CD4-positive, alpha-beta T cell treated with Interleukin-17A for 1 hour (primary cell): Measurements from ENCODE around the gene PAQR4.

Source experiments
- DNase-seq: peaks from one replicate; pipeline ENCODE4 v3.0.0-alpha.2; 2020

The PAQR4 gene

DNA sequence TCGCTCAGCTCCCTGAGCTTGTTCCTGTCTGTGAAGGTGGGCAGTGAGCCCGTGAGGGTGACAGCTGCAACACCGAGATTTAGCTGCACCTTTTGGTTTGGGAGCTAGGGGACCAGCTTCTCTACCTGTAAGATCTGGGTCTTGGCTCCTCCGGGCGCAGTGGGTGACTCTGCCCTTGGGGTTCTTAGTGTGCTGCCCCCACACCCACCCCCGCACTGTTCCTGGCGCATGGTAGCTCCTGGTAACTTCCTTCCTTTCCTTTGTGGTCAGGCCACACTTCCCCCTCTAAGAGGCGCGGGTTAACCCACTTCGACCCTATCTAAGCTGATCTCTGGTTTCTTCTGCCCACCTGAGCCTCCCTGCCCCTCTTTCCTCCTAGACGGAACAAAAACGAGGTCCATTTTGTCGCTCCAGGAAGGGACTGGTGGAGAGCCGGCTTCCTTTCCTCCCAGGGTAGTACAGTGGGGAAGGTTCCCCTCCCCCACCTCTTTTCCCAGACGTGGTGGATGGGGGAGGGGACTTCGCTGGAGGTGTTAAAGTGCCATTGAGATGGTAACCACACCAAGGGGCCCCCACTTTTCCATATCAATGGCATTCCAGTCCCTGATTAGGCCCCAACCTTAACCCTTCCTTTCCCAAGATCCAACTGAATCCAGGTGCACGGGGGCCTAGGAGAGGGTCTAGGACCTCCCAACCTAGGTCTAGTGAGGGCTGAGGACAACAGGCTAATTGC lies 39.0 kb downstream of the PAQR4 start:
- peak; percentile 32 for DNase-seq

DNA sequence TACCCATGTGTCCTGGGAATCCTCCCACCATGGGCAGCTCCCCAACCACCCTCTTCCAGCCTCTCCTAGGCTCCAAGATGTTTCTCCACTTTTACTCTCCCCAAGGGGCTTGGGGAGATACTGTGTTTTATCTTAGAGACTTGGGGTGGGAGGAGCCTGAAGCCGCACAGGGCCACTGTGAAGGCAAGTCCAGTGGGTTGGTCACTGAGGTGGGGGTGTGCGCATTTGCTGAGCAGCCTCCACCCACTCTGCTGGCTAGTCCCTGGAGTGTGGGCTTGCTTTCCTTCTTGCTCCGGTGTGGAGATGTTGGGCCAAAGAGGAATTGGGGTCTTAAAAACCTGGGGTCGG lies 39.5 kb downstream of the PAQR4 start:
- DNase-seq: no peak

DNA sequence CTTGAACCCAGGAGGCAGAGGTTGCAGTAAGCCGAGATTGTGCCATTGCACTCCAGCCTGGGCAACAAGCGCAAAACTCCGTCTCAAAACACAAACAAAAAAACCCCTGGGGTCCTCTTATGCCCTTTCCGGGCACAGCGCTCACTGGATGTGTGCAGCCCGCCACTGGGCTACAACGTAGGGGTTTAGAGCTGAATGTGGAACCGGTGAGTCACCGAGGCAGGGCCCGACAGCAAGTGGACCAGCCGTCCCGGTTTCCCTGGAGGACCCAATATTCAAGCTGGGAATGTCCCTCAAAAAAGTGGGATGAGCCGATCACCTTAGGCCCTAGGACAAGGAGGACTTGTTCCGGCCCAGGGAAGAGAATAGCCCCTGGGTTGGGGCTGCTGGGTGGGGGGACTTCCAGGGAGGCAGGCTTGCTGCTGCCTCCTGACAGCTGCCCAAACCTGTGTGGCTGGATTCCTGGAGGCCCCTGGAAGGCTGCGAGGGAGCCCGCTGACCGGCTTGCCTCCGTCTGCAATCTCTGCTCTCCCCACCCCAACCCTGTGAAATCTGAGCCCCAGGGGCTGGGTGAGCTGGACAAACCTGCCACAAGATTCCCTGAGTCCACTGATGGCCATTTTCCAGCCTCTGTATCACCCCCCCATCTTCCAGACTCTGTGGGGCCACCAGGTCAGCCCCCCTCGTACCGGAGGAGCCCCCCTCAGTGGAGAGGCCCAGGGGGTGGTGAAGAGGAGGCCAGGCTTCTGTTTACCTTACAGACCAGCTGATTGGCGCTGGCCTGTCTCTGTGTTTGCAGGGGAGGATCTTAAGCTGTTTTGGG lies 40.6 kb downstream of the PAQR4 start:
- no peak for DNase-seq

DNA sequence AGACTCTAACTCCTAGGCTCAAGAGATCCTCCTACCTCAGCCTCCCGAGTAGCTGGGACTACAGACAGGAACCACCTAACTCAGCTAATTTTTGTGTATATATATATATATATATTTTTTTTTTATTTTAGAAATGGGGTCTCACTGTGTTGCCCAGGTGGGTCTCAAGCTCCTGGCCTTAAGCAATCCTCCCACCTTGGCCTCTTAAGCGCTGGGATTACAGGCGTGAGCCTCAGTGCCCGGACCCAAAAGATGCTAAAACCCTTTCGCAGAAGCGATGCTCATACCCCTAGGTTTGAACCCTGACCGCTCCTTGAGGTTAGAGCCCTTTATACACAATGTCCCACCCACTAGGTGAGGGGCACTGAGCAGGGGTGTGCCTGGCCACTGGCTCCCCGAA lies 41.4 kb downstream of the PAQR4 start:
- DNase-seq: no peak

DNA sequence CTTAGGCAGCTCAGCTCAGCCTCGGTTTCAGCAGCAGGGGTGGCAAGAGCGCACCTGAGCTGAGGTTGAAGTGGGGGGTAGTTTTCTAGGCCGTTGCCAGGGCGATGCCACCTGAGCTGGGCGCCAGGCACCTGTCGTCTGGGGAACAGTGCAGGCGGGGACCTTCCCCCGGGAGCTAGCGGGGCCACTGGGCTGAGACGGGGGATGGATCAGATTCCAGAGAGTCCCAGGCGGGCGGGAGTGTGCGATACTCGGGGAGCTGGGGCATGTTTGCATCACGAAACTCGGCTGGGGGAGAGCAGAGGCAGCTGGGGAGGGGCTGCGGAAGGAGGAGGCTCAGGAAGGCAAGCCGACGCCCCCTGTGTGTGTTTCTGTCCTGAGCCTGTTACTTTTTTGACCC lies 43.1 kb downstream of the PAQR4 start:
- no peak for DNase-seq

DNA sequence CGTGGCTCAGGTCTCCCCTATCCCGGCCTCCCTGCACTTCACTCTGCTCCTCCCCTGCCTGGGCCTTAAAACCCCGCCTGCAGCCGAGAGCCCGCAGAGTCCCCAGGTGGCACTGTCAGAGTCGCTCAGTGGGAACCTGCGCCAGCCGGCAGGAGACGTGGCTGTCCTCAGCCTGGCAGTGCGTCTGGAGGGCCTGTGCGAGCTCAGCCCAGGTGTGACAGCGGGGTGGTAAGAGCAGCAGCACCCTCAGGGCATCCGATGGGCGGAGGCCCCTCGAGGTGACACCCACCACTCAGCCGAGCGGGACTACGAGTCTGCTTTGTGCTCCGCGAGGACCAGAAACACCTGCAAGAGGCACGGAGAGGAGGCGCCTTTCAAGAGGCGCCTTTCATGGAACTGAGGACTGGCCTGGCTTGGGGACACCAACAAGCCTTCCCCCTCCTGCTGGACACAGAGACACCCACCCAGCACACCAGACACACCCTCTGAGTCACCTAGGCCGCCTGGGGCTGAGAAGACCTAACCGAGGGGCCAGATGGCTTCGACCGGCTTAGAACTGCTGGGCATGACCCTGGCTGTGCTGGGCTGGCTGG lies 43.8 kb downstream of the PAQR4 start, which contains the start of gene CLDN9:
TSS of gene CLDN9 (plus strand) at position 96 of the 593 bp plus-strand sequence. CDS start at position 536, 440 bp downstream.
- DNase-seq: no peak

DNA sequence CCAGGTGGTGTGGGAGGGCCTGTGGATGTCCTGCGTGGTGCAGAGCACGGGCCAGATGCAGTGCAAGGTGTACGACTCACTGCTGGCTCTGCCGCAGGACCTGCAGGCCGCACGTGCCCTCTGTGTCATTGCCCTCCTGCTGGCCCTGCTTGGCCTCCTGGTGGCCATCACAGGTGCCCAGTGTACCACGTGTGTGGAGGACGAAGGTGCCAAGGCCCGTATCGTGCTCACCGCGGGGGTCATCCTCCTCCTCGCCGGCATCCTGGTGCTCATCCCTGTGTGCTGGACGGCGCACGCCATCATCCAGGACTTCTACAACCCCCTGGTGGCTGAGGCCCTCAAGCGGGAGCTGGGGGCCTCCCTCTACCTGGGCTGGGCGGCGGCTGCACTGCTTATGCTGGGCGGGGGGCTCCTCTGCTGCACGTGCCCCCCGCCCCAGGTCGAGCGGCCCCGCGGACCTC lies 44.4 kb downstream of the PAQR4 start:
- no peak for DNase-seq

DNA sequence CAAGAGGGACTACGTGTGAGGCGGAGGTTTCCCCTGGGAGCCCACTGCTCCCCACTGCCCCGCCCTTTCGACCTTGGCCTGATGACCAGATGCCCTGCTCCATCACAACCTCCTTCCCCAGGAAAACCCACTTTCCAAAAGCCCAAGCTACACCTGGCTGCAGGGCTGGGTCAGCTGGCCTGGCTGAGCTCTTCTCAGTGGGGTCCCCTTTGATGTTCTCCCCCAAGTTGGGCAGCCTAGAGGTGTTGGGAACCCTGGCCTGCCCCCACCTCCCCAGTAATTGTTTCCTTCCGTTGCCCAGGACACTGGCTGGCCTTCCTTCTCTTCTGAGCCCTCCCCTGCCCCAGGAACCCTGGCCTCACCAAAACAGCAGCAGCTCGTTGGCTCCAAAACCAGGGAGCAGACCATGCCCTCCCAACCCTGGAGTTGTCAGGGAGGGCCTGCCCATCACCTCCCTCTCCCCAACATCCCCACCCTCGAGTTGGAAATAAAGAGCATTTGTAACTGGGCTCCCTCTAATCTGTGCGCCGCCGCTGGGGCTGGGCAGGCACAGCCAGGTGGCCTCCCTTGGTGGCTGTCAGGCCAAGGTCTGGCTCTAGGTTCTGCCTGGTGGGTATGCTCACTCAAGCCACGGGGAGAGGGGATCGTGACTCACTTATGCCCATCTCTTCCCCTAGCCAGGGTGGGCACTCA lies 45.0 kb downstream of the PAQR4 start:
- no peak for DNase-seq

DNA sequence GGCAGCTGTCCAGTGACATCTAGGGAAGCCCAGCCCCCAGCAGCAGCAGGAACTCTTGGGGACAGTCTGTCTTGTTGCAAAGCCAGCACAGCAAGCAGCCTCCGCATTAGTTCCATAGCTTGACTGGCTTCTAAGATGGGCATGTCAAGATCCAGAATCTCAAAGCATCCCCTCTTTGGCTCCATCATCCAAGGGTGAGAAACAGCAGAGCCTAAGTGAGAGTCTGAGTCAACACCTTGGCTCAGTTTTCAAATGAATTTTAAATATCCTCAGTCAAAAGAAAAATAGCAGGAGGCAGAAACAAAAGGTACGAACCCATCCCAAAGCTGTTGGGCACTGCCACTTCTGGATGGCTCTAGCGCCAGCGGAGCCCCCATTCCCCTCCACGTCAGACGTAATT lies 45.8 kb downstream of the PAQR4 start:
- DNase-seq: no peak

DNA sequence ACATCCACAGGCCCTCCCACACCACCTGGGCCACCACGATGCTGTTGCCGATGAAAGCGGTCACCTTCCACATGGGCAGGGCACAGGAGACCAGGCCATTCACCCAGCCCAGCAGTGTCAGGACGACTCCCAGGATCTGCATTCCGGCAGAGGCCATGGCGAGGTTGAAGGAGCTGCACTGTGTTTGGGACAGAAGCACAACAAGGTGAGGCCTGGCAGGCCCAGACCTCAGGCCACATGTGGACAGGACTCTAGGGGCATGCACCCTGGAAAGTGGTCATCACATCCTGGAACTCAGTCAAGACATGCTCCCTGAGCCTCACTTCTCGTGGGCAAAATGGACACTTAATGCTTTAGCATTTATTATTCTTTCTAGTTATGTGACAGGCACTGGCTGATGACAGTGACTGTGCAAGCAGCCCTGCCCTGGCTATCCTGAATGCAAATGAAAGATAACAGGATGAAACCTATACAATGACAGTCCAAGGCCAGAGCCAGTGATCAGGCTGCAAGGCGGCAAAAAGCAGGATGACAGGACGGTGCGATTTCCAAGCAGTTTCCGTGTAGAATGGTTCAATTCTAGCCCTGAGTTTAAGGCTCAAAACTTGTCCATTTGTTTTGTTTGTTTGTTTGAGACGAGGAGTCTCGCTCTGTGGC lies 46.8 kb downstream of the PAQR4 start:
- DNase-seq: no peak

DNA sequence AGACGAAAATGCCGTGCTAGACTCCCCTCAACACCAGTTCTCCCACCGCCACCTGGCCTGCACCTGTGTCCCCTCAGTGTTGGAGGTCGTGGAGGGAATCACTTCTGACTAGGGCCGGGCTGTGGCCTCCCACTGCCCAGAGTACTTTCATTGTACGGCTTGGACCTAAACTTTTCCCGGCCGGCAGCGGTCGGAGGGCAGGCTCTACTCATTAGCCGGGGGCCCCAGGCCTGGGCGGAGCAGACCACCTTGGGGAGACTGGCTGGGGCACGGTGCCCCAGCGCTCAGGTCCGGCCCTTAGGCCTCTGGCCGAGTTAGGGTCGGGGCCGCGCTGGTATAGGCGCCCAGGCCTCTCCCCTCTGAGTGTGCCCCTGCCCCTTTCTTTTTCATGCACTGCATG lies 48.2 kb downstream of the PAQR4 start:
- no peak for DNase-seq

DNA sequence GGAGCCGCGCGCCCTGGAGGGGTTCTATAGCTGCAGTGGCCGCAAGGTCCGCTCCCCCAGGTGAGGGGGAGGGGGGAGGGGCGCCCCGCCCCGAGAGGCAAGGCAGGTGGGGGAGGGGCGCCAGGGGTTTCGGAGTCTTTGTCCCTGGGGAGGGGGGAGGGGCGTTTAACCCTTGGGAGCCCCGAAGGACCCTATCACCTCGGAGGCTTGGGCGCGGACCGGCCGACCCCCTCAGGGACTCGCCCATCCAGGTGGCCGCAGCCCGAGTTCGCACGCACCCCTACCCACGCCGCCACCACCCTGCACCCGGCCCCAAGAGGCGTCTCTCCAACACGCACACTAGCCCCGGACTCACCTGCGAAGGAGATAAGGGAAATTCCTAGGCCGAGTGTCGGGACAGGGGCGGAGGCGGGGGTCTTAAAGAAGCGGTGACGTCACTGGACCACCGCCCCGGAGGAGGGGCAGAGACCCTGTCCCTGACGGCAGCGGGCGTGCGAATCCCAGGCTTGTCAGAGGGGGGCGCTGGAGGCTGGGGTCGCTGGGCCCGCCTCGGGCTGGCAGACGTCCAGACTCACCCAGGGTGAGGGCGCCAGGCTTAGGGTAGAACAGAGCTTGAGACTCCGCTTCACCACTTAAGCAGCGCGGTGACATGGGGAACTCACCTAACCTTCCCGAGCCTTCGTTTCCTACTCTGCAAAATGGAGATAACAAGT lies 48.8 kb downstream of the PAQR4 start, which contains the start of gene CLDN6:
TSS of gene CLDN6 (minus strand) at position 390 of the 713 bp plus-strand sequence. CDS start 2,162 bp downstream, outside the sequence.
- DNase-seq: no peak

DNA sequence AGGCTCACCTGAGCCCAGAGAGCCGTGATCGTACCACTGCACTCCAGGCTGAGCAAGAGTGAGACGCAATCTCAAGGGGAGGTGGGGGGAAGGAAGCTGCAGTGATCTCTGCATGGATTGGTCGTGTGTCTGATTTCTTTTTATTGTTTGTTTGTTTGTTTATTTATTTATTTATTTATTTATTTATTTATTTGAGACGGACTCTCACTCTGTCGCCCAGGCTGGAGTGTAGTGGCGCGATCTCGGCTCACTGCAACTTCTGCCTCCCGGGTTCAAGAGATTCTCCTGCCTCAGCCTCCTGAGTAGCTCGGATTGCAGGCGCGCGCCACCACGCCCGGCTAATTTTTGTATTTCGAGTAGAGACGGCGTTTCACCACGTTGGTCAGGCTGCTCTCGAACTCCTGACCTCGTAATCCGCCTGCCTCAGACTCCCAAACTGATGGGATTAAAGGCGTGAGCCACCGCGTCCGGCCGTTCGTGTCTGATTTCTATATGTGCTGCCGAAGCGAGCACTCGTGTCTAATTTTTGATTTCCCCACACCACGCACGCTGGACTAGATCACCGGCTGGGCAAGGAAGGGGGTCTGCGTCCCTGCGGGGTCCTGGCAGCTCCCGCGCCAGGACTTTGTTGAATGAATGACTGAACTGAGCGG lies 50.6 kb downstream of the PAQR4 start:
- no peak for DNase-seq

DNA sequence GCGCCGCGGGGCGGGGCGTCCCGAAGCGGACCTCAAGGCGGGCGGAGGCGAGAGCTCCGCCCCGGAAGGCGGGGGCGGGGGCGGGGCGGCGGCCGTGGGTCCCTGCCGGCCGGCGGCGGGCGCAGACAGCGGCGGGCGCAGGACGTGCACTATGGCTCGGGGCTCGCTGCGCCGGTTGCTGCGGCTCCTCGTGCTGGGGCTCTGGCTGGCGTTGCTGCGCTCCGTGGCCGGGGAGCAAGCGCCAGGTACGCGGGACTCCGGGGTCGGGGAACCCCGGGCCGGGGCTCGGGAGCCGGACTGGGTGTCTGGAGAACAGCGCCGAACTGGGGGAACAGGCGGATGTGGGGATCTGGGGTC lies 51.1 kb downstream of the PAQR4 start, which contains the start of gene TNFRSF12A:
TSS of gene TNFRSF12A (plus strand) at position 122 of the 357 bp plus-strand sequence. CDS start at position 152, 30 bp downstream.
- peak; percentile 75 for DNase-seq

DNA sequence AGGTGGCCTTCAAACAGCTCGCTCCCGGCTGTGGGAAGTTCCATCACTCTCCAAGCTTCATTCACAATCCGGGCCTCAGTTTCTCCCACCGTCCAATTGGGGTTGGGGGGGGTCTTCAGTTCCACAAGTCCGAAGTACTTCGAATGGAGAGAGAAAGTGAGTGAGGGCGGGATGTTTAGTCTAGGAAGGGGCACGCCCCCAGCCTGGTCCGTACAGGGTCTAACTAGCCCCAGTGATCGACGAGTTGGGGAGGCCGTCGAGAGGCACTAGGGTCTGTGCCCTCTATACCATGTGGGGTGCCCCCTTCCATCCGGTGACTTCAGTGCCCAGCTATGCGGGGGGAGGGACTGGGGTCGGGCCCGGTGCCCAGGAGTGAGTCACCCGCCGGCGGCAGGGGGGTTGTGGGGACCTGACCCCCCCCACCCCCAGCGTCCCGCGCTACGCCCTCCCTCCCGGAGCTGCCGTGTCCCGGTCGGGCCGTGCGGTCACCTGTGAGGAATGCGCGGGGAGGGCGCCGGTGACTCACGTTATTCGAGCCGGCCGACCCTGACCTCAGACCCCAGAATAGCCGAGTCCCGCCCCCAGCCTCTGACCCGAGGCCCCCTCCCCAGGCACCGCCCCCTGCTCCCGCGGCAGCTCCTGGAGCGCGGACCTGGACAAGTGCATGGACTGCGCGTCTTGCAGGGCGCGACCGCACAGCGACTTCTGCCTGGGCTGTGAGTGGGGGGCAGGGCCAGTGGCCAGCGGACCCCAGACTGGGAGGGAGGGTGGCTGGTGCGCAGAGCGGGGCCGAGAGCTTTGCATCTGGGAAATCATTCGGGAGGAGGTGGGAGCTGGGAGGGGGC lies 51.7 kb downstream of the PAQR4 start:
- peak; percentile 72 for DNase-seq

DNA sequence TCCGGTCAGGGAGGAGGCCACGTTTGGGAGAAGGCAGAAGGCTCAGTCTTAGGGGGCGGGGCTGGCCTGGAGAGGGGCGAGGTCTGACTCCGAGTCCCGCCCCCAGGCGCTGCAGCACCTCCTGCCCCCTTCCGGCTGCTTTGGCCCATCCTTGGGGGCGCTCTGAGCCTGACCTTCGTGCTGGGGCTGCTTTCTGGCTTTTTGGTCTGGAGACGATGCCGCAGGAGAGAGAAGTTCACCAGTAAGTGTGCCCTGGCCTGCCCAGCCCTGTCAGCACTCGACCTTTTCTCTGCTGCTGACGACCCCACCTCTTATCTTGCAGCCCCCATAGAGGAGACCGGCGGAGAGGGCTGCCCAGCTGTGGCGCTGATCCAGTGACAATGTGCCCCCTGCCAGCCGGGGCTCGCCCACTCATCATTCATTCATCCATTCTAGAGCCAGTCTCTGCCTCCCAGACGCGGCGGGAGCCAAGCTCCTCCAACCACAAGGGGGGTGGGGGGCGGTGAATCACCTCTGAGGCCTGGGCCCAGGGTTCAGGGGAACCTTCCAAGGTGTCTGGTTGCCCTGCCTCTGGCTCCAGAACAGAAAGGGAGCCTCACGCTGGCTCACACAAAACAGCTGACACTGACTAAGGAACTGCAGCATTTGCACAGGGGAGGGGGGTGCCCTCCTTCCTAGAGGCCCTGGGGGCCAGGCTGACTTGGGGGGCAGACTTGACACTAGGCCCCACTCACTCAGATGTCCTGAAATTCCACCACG lies 52.5 kb downstream of the PAQR4 start:
- peak; percentile 68 for DNase-seq

DNA sequence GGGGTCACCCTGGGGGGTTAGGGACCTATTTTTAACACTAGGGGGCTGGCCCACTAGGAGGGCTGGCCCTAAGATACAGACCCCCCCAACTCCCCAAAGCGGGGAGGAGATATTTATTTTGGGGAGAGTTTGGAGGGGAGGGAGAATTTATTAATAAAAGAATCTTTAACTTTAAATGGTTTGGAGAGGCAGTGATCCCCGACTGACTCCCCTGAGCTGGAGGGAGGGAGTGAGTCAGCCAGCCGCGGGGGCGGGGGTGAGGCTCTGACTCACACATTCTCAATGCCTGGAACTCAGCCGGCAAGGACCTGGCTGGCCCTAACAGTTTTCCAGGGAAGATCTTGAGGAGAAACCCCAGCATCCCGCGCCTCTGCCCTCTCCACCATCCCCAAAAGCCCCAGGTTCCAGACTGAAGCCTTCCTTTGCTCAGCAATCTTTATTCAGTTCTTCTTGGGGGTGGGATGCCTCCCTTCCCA lies 53.1 kb downstream of the PAQR4 start:
- DNase-seq: peak; percentile 67

DNA sequence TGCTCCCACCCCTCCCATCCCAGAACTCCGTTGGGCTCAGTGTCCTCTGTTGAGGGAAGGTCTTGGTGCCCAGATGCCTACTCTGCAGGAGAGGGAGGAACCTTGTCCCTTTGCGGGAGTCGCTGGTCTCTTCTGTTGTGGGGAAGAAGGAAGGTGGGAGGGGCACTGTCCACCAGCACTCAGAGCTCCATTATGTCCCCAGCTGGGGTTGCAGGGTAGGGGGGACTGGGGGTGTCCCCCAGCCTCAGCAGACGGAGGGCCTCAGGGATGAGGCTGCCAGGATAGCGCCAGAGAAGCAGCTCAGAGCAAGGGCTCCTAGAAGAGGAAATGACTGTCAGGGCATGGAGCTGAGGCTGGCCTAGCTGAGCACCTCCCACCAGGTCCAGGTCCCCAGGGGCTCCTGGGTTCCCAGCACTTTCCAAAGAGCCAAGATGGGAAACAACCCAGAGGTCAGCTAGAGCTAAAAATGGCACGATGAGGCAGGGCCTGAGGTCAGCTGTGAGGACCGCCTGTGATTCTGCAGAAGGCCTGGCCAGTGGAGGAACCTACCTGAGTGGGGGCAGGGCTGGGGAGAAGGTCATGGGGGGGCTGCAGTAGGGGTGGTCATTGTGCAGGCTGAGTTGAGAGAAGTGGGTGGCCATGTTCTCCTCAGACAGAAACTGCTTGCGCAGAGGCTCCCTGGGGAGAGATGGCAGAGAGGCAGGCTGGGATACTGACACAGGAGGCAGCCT lies 53.7 kb downstream of the PAQR4 start:
- no peak for DNase-seq
